Measurements from ENCODE around the gene BCL2A1. TPM values are rescaled to one million over a fixed set of nuclear protein-coding genes. Genes with fewer than 3 reads are reported as not detected.
A peak's percentile ranks its signal among the peaks of the same experiment; 100 is the strongest.

BCL2A1 gene
- total RNA-seq, 2 experiments from 2014 or later: 2.2 to 2.3 TPM

DNA sequence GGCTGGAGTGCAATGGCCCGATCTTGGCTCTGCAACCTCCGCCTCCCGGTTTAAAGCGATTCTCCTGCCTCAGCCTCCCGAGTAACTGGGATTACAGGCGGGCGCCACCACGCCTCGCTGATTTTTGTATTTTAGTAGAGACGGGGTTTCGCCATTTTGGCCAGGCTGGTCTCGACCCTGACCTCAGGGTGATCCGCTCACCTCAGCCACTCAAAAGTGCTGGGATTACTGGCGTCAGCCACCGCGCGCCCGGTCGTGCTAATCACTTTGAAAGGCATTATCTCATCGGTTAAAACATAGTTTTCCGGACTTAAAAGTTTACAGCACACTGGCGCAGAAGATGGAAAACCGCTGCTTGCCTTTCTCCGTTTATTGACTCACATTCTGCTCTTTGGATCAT lies 46.6 kb downstream of the BCL2A1 start:
- H3K79me2 ChIP-seq (ENCODE audit: insufficient read depth, low read depth, low read length): peaks cover 29% of the 10 kb centered on the region
- no peaks in the 10 kb centered on the region for H4K20me1 ChIP-seq (ENCODE audit: insufficient read depth, low read length)
- no peak for DNase-seq (ENCODE audit: low spot score)
- TF ChIP-seq, protein P1, sequence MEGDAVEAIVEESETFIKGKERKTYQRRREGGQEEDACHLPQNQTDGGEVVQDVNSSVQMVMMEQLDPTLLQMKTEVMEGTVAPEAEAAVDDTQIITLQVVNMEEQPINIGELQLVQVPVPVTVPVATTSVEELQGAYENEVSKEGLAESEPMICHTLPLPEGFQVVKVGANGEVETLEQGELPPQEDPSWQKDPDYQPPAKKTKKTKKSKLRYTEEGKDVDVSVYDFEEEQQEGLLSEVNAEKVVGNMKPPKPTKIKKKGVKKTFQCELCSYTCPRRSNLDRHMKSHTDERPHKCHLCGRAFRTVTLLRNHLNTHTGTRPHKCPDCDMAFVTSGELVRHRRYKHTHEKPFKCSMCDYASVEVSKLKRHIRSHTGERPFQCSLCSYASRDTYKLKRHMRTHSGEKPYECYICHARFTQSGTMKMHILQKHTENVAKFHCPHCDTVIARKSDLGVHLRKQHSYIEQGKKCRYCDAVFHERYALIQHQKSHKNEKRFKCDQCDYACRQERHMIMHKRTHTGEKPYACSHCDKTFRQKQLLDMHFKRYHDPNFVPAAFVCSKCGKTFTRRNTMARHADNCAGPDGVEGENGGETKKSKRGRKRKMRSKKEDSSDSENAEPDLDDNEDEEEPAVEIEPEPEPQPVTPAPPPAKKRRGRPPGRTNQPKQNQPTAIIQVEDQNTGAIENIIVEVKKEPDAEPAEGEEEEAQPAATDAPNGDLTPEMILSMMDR (conservative IDR thresholded peaks at IDR 0.05; ENCODE audit: low read length): no peak
- TF ChIP-seq EZH2phosphoT487 (IDR thresholded peaks at IDR 0.05; ENCODE audit: borderline replicate concordance, low read depth, low read length): no peak
- peaks cover 26% of the 10 kb centered on the region for H3K9me3 ChIP-seq (ENCODE audit: low read length)
- peak overlapping the region; percentile 84 for H3K4me3 ChIP-seq (ENCODE audit: low read depth, low read length, poor library complexity, severe bottlenecking)
- H3K27ac ChIP-seq (ENCODE audit: low read depth, low read length, poor library complexity, severe bottlenecking): peak overlapping the region; percentile 86
- H3K4me1 ChIP-seq (ENCODE audit: insufficient read depth, low read length, poor library complexity, severe bottlenecking): peaks cover 17% of the 10 kb centered on the region
- H3K9me2 ChIP-seq (ENCODE audit: insufficient read depth, low read length): no peaks in the 10 kb centered on the region
- CTCF ChIA-PET (ENCODE audit: unreplicated experiment): no interaction called here
- H3K4me2 ChIP-seq (ENCODE audit: low read length): peak overlapping the region; percentile 75
- H3K36me3 ChIP-seq (ENCODE audit: insufficient read depth, low read length): peaks cover 31% of the 10 kb centered on the region
- POLR2A ChIA-PET: interaction anchor here (1.2 kb wide), 1 partner anchor 24 kb away, joined by 4 read pairs; no protein-coding TSS in a partner anchor
- peak overlapping the region; percentile 88 for H2AFZ ChIP-seq (ENCODE audit: low read length)
- no TSS peak for BruUV-seq (replicated peaks)
- intact Hi-C loops (cut with micrococcal nuclease; ENCODE audit: unreplicated experiment): loop anchor here (5.0 kb wide), 3 partner anchors 53 to 228 kb away; partner anchors contain the start of gene FAH

- Histone ChIP-seq H3K4me2 (ENCODE audit: low read length) (peak overlapping the region; percentile 85), H3K79me2 (ENCODE audit: insufficient read depth, low read depth, low read length) (peaks cover 29% of the 10 kb centered on the region), H3K36me3 (ENCODE audit: insufficient read depth, low read length) (peaks cover 38% of the 10 kb centered on the region), H4K20me1 (ENCODE audit: insufficient read depth, low read length) (no peaks in the 10 kb centered on the region), H3K4me3 (ENCODE audit: low read depth, low read length, poor library complexity, severe bottlenecking) (peak overlapping the region; percentile 84), H3K9me3 (ENCODE audit: low read length) (peaks cover 33% of the 10 kb centered on the region), H3K27ac (ENCODE audit: low read depth, low read length, poor library complexity, severe bottlenecking) (peak overlapping the region; percentile 86), H3K9me2 (ENCODE audit: insufficient read depth, low read length) (no peaks in the 10 kb centered on the region), H2AFZ (ENCODE audit: low read length) (peak overlapping the region; percentile 88), H3K4me1 (ENCODE audit: insufficient read depth, low read length, poor library complexity, severe bottlenecking) (peaks cover 17% of the 10 kb centered on the region)
- peak; percentile 98 for DNase-seq (ENCODE audit: low spot score)
- CTCF ChIA-PET (ENCODE audit: unreplicated experiment): interaction anchor here (0.6 kb wide), 2 partner anchors 1126 to 1230 kb away, joined by 4 read pairs; no protein-coding TSS in a partner anchor
- POLR2A ChIA-PET: interaction anchor here (0.5 to 3.8 kb wide), 13 partner anchors 9 to 148 kb away, joined by 3 to 22 read pairs (median 5); partner anchors contain the start of gene MTHFS
- no peak for TF ChIP-seq EZH2phosphoT487 (IDR thresholded peaks at IDR 0.05; ENCODE audit: borderline replicate concordance, low read depth, low read length)
- TF ChIP-seq, protein P1 (conservative IDR thresholded peaks at IDR 0.05; ENCODE audit: low read length): no peak
- intact Hi-C loops (cut with micrococcal nuclease; ENCODE audit: unreplicated experiment): loop anchor here (2.0 to 5.0 kb wide), 5 partner anchors 27 to 229 kb away; partner anchors contain the start of genes FAH, MTHFS and ZFAND6
- no TSS peak for BruUV-seq (replicated peaks)
These were observed 47.4 kb downstream of the BCL2A1 start for GRCh38 chr15:79923515-79924169.
